ENCODE results near the gene RNF114. TPM values are rescaled to one million over a fixed set of nuclear protein-coding genes. Genes with fewer than 3 reads are reported as not detected.

RNF114 gene
- total and polyA plus RNA-seq, 2 donors from 2014 or later: 70.7 to 89.2 TPM

DNA sequence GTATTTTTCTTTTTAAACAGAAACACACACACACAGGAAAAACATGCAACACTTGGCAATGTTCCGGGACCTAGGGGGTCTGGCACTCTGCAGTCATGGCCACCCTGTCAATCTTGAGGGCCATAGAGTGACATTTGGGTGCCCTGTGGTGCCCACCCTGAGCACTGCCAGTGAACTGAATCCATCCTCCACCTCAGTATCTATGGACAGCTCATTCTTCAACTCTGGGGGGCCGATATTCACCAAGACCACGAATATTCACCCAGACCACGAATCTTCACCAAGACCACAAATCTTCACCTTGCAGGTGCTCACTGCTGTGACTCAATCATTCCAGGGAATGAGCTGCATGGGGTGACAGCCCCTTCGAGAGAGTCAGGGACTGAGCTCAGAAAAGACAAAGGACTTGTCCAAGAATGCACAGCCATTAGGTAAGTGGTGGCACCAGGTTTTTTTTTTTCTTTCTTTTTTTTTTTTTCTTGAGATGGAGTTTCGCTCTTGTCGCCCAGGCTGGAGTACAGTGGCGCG, 65.7 kb downstream of the RNF114 start:
- no peak overlapping the region for H3K4me3 ChIP-seq (ENCODE audit: low read length in 3 of 3)
- no peak for DNase-seq
- no peak for FAIRE-seq
- intact Hi-C loops (cut with DNase I): no loop called here
- no peaks in the 10 kb centered on the region for H3K9me3 ChIP-seq (ENCODE audit: control insufficient read depth in 2 of 3, insufficient read depth in 1 of 3, low read length in 3 of 3)
- H3K36me3 ChIP-seq (ENCODE audit: control insufficient read depth in 2 of 3, insufficient read depth in 3 of 3, low read length in 3 of 3): no peaks in the 10 kb centered on the region
- no peaks in the 10 kb centered on the region for H3K27me3 ChIP-seq (ENCODE audit: control insufficient read depth, insufficient read depth, low read length)
- H3K27ac ChIP-seq (ENCODE audit: low read depth in 2 of 2, low read length in 2 of 2): no peak overlapping the region
- no peaks in the 10 kb centered on the region for H3K4me1 ChIP-seq (ENCODE audit: control insufficient read depth in 2 of 3, insufficient read depth in 2 of 3, low read depth in 1 of 3, low read length in 3 of 3)
- no peak for TF ChIP-seq CTCF (IDR thresholded peaks at IDR 0.05; ENCODE audit: borderline replicate concordance, extremely low read depth, insufficient read depth)
- H3K9ac ChIP-seq (ENCODE audit: low read length in 3 of 3): no peak overlapping the region

DNA sequence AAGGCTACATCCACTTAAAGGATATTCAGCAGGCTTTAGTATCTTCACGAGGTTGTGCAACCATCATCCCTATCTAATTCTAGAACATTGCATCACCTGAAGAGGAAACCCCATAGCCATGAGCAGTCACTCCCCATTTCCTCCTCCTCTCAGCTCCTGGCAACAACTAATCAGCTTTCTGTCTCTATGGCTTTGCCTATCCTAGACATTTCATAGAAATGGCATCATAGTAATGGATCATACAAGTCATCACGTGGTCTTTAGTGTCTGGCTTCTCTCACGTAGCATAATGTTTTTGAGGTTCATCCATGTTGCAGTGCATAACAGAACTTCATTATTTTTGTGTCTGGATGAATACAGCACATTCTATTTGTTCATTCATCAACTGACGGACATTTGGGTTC, 67.1 kb downstream of the RNF114 start:
- Histone ChIP-seq H3K9ac (ENCODE audit: low read length in 3 of 3) (no peak overlapping the region), H3K36me3 (ENCODE audit: control insufficient read depth in 2 of 3, insufficient read depth in 3 of 3, low read length in 3 of 3) (no peaks in the 10 kb centered on the region), H3K27me3 (ENCODE audit: control insufficient read depth, insufficient read depth, low read length) (no peaks in the 10 kb centered on the region), H3K4me3 (ENCODE audit: low read length in 3 of 3) (no peak overlapping the region), H3K4me1 (ENCODE audit: control insufficient read depth in 2 of 3, insufficient read depth in 2 of 3, low read depth in 1 of 3, low read length in 3 of 3) (no peaks in the 10 kb centered on the region), H3K9me3 (ENCODE audit: control insufficient read depth in 2 of 3, insufficient read depth in 1 of 3, low read length in 3 of 3) (no peaks in the 10 kb centered on the region), H3K27ac (ENCODE audit: low read depth in 2 of 2, low read length in 2 of 2) (no peak overlapping the region)
- no peak for DNase-seq
- no peak for TF ChIP-seq CTCF (IDR thresholded peaks at IDR 0.05; ENCODE audit: borderline replicate concordance, extremely low read depth, insufficient read depth)
- intact Hi-C loops (cut with DNase I): no loop called here
- no peak for FAIRE-seq

Other genes starting within 250 kb of the RNF114 start
- gene B4GALT5, start 222.5 kb upstream of the RNF114 start, total RNA-seq: 73.3 TPM
- gene B4GALT5, start 222.5 kb upstream of the RNF114 start, polyA plus RNA-seq (ENCODE audit: insufficient read depth, low read depth, low replicate concordance): 21.4 TPM
- 22.4 TPM for gene SLC9A8, start 123.6 kb upstream of the RNF114 start, total RNA-seq
- 4.5 TPM for gene SLC9A8, start 123.6 kb upstream of the RNF114 start, polyA plus RNA-seq (ENCODE audit: insufficient read depth, low read depth, low replicate concordance)
- gene SPATA2, start 20.9 kb upstream of the RNF114 start, total RNA-seq: 9.0 TPM
- 5.8 TPM for gene SPATA2, start 20.9 kb upstream of the RNF114 start, polyA plus RNA-seq (ENCODE audit: insufficient read depth, low read depth, low replicate concordance)
- 3.7 TPM for gene SNAI1, start 46.6 kb downstream of the RNF114 start, total RNA-seq
- gene SNAI1, start 46.6 kb downstream of the RNF114 start, polyA plus RNA-seq (ENCODE audit: insufficient read depth, low read depth, low replicate concordance): 4.5 TPM
- gene UBE2V1, start 176.8 kb downstream of the RNF114 start, total RNA-seq: 99.1 TPM
- gene UBE2V1, start 176.8 kb downstream of the RNF114 start, polyA plus RNA-seq (ENCODE audit: insufficient read depth, low read depth, low replicate concordance): 105 TPM
- 16.3 TPM for gene PEDS1, start 217.3 kb downstream of the RNF114 start, total RNA-seq
- 18.3 TPM for gene PEDS1, start 217.3 kb downstream of the RNF114 start, polyA plus RNA-seq (ENCODE audit: insufficient read depth, low read depth, low replicate concordance)